Adipose tissue (tissue), 3 donors: ENCODE measurements around the gene PSMB3. TPM values are rescaled to one million over a fixed set of nuclear protein-coding genes. Genes with fewer than 3 reads are reported as not detected.
"Not testable (repeated sequence)": the region's sequence is repeated elsewhere in the genome, so short reads cannot be mapped to it uniquely, and the experiment has no call there.

Source experiments
- H3K27ac ChIP-seq: one replicate; pipeline ENCODE4 v1.5.1; 2013; ENCODE audit warnings: low read depth, low read length
- WGBS, 3 donors: extraction: QIAGEN DNeasy Blood & Tissue Kit; methylation state at CpG; one replicate each; pipeline ENCODE4 v1.1.7; 2013; 5-methylcytosine and 5-hydroxymethylcytosine counted together
- polyA plus RNA-seq, 3 donors: library from polyadenylated mRNA; stranded (reverse); fragments of 200-250 nt; gene quantifications; one replicate each; pipeline ENCODE4 v1.2.3, GENCODE V29; 2013
- donor health status: healthy with polysubstance abuse.
- donor health status: Bipolar disorder and iron deficiency.
- donor health status: healthy.

Gene PSMB3
- polyA plus RNA-seq, 3 donors = 76.8 to 190 (median 184) TPM

DNA sequence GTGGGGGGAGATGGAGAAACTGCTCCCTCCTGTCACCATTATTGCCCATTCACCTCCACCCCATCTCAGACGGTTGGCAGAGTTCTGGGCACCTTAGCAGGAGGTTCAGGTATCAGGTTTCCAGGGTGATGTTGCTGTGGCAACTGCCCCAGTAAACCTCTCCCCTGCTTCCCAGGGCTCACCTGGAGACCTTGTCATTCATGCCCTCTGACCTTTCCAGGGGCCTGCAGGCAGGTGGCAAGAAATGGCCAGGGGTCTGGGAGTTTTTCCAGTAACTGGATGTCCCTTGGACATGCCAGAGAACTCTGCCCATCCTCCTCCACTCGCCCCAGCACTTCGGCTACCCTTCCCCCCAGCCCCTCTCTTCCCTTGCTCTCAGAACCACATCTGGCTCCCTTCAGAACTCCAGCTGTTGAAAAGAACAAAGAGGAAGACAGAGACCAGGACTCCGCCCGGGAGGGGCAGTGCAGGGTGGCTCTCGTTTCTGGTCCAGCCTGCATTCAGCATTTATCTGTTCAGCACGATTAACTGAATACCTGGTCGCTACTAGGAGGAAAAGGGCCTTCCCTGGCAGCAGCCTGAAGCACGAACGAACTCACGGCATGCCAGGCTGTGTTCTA, 39.0 kb upstream of the PSMB3 start:
- WGBS, 3 donors = 78 to 80% (median 79%) methylated on average over 11 of the region's 11 CpGs

DNA sequence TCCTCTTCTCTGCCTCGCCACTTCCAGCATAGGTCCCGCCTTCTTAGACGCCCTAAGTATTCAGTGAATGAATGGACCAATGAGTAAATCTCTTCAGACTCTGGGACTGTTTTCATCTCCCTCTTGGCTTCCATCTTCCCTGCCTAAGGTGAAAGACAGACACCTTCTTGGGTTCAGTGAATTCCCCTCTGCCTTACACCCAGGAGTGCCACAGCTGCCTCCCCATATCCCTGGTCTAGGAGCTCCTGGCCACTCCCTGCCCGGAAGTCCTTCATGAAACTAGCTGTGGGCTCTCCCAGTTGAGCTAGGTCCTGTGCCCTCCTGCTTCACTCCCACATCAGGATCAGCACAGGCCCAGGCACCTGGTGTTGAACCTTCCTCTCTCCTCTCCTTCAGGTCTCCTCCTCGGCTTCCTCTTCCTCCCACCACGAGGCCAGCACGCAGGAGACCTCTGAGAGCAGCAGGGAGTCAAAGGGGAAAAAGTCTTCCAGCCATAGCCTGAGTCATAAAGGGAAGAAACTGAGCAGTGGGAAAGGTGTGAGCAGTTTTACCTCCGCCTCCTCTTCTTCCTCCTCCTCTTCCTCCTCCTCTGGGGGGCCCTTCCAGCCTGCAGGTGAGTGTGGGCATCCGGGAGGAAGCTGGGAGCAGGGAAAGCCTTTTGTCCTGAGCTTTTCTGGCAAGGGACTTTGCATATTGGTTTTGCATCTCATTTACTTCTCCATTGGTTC, 37.2 kb upstream of the PSMB3 start:
- WGBS, 3 donors = 82 to 91% (median 85%) methylated on average over 9 of the region's 9 CpGs
- no peak overlapping the region for H3K27ac ChIP-seq

More for the DNA sequence above, 39.0 kb upstream of the PSMB3 start:
- H3K27ac ChIP-seq = no peak overlapping the region

DNA sequence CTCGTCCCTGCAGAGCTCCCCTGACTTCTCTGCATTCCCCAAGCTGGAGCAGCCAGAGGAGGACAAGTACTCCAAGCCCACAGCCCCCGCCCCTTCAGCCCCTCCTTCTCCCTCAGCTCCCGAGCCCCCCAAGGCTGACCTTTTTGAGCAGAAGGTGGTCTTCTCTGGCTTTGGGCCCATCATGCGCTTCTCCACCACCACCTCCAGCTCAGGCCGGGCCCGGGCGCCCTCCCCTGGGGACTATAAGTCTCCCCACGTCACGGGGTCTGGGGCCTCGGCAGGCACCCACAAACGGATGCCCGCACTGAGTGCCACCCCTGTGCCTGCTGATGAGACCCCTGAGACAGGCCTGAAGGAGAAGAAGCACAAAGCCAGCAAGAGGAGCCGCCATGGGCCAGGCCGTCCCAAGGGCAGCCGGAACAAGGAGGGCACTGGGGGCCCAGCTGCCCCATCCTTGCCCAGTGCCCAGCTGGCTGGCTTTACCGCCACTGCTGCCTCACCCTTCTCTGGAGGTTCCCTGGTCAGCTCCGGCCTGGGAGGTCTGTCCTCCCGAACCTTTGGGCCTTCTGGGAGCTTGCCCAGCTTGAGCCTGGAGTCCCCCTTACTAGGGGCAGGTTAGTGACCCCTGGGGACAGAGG, 36.1 kb upstream of the PSMB3 start:
- no peak overlapping the region for H3K27ac ChIP-seq
- 93 to 94% (median 94%) methylated on average over 18 of the region's 18 CpGs for WGBS, 3 donors

DNA sequence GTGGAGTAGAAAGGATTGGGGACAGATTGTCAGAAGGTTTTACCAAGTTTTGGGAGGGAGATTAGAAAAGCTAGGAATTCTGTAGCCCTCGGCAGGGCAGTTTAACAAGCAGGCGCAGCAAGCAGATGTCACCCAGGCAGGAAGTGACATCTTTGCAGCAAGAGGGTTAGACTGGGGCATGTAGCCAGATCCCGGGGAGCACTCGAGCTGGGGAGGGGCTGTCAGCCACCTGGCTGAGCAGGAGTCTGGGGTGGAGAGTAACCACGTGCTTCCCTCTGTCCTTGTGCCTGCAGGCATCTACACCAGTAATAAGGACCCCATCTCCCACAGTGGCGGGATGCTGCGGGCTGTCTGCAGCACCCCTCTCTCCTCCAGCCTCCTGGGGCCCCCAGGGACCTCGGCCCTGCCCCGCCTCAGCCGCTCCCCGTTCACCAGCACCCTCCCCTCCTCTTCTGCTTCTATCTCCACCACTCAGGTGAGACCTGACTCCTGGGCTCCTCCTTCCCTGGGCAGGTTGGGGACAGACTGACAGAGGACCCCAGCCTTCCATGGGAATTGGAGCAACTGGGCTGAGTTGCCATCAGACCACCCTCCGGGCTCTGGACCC, 35.3 kb upstream of the PSMB3 start:
- WGBS, 3 donors = 83 to 89% (median 87%) methylated on average over 8 to 12 of the region's 12 CpGs
- no peak overlapping the region for H3K27ac ChIP-seq

DNA sequence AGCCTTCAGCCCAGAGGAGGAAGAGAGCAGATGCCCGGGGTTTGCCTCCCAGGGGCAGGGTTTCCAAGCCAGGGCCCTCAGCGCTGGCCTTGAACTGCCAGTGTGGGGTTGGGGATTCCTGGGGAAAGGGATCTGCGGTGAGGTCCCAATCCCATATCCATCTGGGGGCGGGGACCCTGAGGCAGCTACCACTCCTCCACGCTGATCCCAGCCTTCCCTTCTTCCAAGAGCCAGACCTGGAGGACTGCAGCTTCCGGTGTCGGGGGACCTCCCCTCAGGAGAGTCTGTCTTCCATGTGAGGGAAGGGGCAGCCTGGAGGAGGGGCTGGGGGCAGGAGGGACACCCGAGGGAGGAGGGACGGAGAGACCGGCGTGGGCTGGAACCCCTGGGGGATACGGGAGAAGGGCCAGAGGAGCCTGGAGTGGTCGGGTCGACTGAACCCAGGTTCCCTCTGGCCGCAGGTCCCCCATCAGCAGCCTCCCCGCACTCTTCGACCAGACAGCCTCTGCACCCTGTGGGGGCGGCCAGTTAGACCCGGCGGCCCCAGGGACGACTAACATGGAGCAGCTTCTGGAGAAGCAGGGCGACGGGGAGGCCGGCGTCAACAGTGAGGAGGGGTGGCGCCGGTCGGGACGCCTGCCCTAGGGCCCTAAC, 33.1 kb upstream of the PSMB3 start:
- 84 to 90% (median 90%) methylated on average over 28 to 29 of the region's 29 CpGs for WGBS, 3 donors
- H3K27ac ChIP-seq = no peak overlapping the region

DNA sequence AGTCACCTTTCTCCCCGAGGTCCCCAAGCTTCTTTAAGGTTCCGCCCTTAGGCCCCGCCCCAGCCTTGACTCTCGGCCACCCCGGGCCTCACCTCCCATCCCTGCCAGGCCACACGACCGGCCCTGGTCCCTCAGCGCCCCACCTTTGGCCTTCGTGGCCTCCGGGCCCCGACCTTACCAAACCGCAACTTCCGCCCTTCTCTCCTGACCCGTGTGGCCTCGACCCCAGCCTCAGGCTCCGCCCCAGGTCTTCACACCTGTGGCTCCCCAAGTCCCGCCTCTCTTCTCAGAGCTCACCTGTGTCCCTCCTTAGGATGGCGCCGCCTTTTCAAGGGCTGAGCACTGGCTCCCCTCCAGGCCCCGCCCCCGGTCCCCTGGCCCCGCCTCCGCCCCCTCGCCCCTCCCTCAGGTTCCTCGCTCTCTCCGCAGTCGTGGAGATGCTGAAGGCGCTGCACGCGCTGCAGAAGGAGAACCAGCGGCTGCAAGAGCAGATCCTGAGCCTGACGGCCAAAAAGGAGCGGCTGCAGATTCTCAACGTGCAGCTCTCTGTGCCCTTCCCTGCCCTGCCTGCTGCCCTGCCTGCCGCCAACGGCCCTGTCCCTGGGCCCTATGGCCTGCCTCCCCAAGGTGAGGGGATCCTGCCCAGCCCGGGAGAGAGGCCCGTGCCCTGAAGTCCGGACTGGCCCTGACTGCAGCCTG, 32.4 kb upstream of the PSMB3 start:
- 76 to 82% (median 82%) methylated on average over 35 to 39 of the region's 39 CpGs for WGBS, 3 donors
- H3K27ac ChIP-seq = no peak overlapping the region

DNA sequence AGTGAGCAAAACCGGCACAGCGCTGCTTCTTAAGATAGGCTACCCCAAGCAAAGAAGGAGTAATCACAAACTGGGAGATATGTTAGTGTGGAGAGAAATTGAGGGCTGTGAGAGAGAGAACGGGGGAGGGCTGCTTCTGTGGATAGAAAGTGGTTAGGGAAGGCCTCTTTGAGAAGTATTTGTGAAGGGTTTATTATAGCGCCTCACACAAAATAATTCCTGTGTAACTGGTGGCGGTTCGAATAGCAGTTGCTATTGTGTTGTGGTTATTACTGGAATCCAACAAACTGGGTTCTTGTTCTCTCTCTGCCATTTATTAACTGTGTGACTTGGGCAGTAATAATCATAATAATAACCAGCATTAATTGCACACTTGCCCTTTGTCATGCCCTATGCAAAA, 31.6 kb upstream of the PSMB3 start:
- whole genome bisulfite sequencing, 3 donors = 82 to 94% (median 91%) methylated on average over 6 of the region's 6 CpGs
- no peak overlapping the region for H3K27ac ChIP-seq

DNA sequence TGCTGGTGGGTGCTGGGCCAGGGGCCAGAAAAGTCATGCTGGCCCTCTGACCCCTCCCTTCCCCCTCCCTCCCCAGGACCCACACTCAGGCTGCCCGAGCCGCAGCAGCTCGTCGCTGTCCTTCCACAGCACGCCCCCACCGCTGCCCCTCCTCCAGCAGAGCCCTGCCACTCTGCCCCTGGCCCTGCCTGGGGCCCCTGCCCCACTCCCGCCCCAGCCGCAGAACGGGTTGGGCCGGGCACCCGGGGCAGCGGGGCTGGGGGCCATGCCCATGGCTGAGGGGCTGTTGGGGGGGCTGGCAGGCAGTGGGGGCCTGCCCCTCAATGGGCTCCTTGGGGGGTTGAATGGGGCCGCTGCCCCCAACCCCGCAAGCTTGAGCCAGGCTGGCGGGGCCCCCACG, 30.7 kb upstream of the PSMB3 start:
- no peak overlapping the region for H3K27ac ChIP-seq
- 93 to 96% (median 95%) methylated on average over 15 to 16 of the region's 16 CpGs for WGBS, 3 donors

DNA sequence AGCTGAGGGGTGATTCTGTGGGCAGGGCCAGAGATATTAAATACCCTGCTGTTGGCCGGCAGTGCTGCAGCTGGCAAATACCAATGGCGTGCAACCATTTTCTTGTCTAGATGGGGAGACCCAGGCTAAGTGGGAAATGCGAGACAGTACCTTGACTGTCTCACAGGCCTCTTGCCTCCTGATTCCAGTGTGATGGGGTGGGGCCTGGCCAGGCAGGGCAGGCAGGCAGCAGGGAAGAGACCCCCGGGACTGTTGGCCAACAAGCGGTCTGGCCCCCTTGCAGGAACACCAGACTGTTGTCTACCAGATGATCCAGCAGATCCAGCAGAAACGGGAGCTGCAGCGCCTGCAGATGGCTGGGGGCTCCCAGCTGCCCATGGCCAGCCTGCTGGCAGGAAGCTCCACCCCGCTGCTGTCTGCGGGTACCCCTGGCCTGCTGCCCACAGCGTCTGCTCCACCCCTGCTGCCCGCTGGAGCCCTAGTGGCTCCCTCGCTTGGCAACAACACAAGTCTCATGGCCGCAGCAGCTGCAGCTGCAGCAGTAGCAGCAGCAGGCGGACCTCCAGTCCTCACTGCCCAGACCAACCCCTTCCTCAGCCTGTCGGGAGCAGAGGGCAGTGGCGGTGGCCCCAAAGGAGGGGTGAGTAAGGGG, 28.1 kb upstream of the PSMB3 start:
- H3K27ac ChIP-seq = no peak overlapping the region
- WGBS, 3 donors = 42 to 61% (median 52%) methylated on average over 16 of the region's 16 CpGs

DNA sequence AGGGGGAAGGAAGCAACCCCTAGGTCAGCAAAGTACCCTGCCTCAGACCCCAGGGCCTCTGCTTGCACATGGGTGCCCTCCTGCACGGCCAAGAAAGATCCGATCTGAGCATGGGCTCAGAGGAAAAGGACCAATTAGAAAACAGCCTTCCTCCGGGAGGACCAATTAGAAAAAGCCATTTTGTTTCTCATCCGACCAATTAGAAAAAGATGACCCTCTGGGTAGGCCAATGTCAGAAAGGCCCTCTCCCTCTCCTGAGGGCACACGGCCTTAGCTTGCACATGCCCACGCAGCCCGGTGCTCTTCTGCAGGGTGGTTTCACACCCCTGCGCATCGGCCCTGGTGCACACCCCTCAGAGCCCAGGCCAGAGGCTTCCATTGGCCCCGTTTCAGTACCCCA, 27.5 kb upstream of the PSMB3 start:
- 71 to 77% (median 73%) methylated on average over 10 of the region's 10 CpGs for WGBS, 3 donors
- H3K27ac ChIP-seq = no peak overlapping the region

DNA sequence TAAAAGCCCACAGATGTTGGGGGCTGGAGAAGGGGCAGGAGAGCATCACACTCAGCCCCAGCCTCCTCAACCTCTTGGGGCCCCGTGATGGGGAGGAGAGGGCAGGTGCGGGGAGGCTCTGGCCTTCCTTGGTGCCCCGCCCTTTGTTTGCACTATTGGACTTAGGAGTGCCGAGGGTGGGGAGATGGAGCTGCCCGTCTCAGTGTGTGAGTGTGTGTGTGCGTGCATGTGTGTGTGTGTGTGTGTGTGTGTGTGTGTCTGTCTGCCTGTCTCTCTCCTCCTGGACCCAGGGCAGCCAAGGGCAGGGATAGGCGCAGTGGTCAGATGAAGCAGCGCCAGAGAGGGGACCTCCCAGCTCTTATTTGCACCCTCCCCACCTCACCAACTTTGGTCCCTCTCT, 26.4 kb upstream of the PSMB3 start:
- 62 to 85% (median 81%) methylated on average over 7 to 8 of the region's 8 CpGs for WGBS, 3 donors
- H3K27ac ChIP-seq = not testable (repeated sequence)

DNA sequence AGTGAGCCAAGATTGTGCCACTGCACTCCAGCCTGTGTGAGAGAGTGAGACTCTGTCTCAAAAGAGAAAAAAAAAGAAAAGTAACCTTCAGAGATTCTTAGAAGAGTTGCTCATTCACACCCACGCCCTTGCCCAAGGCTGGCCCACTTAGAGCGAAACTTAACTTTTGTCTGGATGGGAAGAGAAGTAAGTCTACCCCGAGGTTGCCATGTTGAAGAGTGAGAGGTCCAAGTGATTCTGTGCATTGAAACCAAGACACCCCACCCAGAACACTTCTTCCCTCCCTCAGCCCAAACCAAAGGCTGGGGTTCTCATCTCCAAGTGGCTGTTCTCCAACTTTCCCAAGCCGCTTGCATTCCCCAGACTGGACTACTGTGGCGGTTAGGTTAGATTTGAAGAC, 24.8 kb upstream of the PSMB3 start:
- H3K27ac ChIP-seq = no peak overlapping the region
- WGBS, 3 donors = 79 to 88% (median 87%) methylated on average over 5 of the region's 5 CpGs

DNA sequence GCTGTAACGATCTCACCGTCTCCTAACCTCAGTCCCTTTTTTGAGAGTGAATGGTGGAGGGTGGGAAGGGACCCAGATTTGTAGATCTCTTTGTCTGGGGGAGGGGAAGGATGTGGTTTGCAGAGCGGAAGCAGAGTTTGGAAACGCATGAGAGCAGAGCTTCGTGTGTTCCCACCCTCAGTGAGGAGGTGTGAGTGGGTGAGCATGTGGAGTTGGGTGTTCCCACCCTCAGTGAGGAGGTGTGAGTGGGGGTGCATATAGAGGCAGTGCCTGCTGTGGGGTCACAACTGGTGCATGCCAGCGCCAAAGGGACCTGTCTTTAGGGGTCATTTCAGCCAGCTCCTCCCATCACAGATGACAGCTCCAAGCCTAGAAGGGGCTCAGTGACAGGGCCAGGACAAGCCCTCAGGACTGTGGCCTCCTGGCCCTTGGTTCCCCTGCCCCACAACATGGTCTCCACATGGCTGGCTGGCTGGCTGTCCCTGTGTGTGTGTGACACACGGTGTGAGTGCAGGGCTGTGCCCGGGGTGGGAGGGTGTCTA, 24.2 kb upstream of the PSMB3 start:
- H3K27ac ChIP-seq = no peak overlapping the region
- 57 to 78% (median 66%) methylated on average over 8 of the region's 8 CpGs for WGBS, 3 donors

DNA sequence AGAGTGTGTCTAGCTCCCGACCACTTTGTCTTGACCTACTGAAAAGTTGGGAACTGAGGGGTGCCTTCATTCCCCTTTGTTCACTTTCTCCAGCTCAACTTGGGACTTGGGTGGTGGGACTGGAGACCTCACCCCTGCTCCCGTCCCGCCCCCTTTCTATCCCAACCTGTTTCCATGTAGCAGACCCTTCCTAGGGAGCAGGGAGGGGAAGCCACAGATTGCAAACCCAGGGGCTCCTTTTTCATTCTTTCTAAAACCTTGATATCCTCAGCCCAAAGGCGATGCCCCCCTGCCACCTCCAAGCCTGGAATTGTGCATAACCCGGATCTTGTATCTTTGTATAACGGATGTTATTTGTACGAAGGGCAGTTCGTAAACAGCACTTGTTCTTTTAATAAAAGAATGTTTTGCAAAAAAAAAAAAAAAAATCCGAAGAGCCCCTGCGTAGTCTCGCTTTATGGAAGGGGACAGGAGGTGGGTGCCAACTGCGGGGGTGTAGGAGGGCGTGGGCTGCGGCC, 23.1 kb upstream of the PSMB3 start:
- 25 to 26% (median 26%) methylated on average over 14 of the region's 14 CpGs for WGBS, 3 donors
- no peak overlapping the region for H3K27ac ChIP-seq

DNA sequence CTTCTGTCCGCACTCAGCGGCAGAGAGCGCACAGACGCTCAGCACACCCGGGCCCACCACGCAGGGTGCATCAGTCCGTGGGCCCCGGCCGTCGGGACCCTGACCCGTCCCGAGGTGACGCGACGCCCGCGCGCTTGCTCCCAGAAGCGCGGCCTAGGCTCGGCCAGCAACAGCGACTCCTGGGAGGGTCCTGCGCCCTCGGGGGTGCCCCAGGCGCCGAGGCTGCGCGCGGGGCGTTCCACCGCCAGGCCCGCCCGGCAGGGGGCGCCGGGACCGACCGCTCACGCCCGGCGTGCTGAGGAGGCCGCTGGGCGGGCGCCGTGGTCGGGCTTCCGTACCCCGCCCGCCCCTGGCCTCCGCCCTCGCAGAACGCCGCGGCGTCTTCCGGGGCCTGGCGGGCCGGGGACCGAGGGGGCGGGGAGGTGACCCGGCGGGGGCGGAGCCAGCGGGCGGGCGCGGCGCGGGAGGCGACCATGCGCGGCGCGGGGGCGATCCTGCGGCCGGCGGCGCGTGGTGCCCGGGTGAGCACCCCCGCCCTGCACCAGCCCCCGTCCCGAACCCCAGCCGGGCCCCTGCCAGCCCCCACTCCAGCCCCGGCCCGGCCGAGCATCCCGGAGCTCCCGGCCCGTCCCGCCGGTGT, 22.5 kb upstream of the PSMB3 start, which contains the start of gene CISD3:
TSS of gene CISD3 (plus strand) at position 456 of the 640 bp plus-strand sequence. CDS start at position 474, 18 bp downstream.
- 0 to 1% (median 1%) methylated on average over 52 to 92 of the region's 92 CpGs for WGBS, 3 donors
- no peak within 1 kb of the TSS for H3K27ac ChIP-seq

DNA sequence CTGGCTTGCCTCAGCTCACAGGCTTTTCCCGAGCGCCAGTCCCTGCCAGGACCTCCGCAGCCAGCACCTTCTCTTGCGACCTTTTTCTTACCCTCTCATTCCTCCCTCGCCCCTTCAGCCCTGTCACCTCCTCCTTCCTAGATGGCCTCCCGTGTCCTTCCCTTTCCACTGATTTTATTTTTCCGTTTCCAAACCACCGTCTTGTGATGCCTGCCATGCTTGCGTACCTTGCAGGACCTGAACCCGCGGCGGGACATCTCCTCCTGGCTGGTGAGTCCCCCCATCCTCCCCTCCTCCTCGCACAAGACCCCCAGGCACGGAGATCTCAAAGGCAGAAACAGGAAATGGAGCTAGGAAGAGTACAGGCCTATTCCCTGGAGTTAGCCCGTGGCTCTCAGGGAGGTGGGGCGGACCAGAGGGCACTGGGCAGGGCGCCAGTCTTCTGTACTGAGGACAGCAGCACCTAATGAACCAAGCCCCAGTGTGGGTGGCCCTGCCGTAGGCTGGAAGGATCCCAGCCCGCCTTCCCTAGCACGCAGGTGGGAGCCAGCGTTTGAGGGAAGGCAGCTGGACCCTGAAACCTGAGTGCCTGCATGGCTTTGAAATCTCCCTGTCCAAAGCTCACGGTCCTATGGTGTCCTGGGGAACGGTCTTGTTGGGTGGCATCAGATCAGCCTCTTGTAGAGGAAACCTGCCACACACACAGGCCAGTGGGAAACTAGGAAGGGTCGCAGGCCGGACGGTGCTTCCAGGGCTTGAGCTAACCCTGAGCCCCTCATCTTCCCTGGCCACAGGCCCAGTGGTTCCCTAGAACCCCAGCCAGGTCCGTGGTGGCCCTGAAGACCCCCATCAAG, 21.8 kb upstream of the PSMB3 start:
- H3K27ac ChIP-seq = no peak overlapping the region
- WGBS, 3 donors = 8 to 26% (median 21%) methylated on average over 27 of the region's 27 CpGs
